ENCODE measurements around the gene LGALS4. TPM values are rescaled to one million over a fixed set of nuclear protein-coding genes. Genes with fewer than 3 reads are reported as not detected.
"Not testable (repeated sequence)": the region's sequence is repeated elsewhere in the genome, so short reads cannot be mapped to it uniquely, and the experiment has no call there.

Gene LGALS4
- total RNA-seq, 2 experiments from 2014 or later: 1.0 to 1.1 TPM

DNA sequence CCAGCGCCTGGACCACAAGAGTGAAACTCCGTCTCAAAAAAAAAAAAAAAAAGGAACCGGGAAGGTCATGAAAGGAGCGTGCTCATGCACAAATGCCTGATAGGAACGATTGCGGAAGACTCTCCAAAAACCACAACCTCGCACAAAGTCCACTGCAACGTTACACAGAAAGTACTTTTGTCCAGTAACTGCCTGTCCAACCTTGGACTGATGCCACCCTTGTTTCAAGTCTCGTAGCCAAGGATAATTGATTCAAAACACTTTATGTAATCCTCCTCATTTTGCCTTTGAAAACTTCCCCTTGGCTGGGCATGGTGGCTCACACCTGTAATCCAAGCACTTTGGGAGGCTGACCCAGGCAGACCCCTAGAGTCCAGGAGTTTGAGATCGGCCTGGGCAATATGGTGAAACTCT lies 53.1 kb downstream of the LGALS4 start:
- POLR2A ChIA-PET: no interaction called here
- TF ChIP-seq EZH2phosphoT487 (IDR thresholded peaks at IDR 0.05; ENCODE audit: borderline replicate concordance, low read depth, low read length): no peak
- no peak for TF ChIP-seq CTCF (conservative IDR thresholded peaks at IDR 0.05; ENCODE audit: low read length)
- intact Hi-C loops (cut with micrococcal nuclease; ENCODE audit: unreplicated experiment): no loop called here
- Histone ChIP-seq H3K27ac (ENCODE audit: low read depth, low read length, poor library complexity, severe bottlenecking) (no peak overlapping the region), H2AFZ (ENCODE audit: low read length) (no peak overlapping the region), H3K9me2 (ENCODE audit: insufficient read depth, low read length) (no peaks in the 10 kb centered on the region), H3K9me3 (ENCODE audit: low read length) (no peaks in the 10 kb centered on the region), H3K4me2 (ENCODE audit: low read length) (no peak overlapping the region), H3K36me3 (ENCODE audit: insufficient read depth, low read length) (no peaks in the 10 kb centered on the region), H3K79me2 (ENCODE audit: insufficient read depth, low read depth, low read length) (no peaks in the 10 kb centered on the region), H4K20me1 (ENCODE audit: insufficient read depth, low read length) (no peaks in the 10 kb centered on the region), H3K4me1 (ENCODE audit: insufficient read depth, low read length, poor library complexity, severe bottlenecking) (no peaks in the 10 kb centered on the region), H3K4me3 (ENCODE audit: low read depth, low read length, poor library complexity, severe bottlenecking) (no peak overlapping the region)
- no peak for DNase-seq (ENCODE audit: low spot score)
- BruUV-seq (replicated peaks): no TSS peak
- CTCF ChIA-PET (ENCODE audit: unreplicated experiment): no interaction called here

DNA sequence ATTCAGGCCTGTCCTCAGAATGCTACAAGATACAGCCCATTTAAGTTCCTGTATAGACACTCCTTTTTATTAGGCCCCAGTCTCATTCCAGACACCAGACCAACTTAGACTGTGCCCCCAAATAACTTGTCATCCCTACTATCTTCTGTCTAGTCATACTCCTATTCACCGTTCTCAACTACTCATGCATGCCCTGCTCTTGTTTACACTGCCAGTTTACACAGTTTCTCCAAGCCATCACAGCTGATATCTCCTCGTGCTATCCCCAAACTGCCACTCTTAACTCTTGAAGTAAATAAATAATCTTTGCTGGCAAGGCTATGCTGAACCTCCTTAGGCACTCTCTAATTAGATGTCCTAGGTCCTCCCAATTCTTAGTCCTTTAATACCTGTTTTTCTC lies 58.5 kb downstream of the LGALS4 start:
- CTCF ChIA-PET (ENCODE audit: unreplicated experiment); H3K9me2 ChIP-seq (ENCODE audit: insufficient read depth, low read length); H3K27ac ChIP-seq (ENCODE audit: low read depth, low read length, poor library complexity, severe bottlenecking); DNase-seq (ENCODE audit: low spot score); H3K79me2 ChIP-seq (ENCODE audit: insufficient read depth, low read depth, low read length); H3K4me2 ChIP-seq (ENCODE audit: low read length); H3K4me3 ChIP-seq (ENCODE audit: low read depth, low read length, poor library complexity, severe bottlenecking); H4K20me1 ChIP-seq (ENCODE audit: insufficient read depth, low read length); POLR2A ChIA-PET; H3K36me3 ChIP-seq (ENCODE audit: insufficient read depth, low read length); intact Hi-C loops (cut with micrococcal nuclease; ENCODE audit: unreplicated experiment); H3K9me3 ChIP-seq (ENCODE audit: low read length); H3K4me1 ChIP-seq (ENCODE audit: insufficient read depth, low read length, poor library complexity, severe bottlenecking); H2AFZ ChIP-seq (ENCODE audit: low read length); BruUV-seq (replicated peaks): not testable (repeated sequence)

- H2AFZ ChIP-seq (ENCODE audit: low read length); CTCF ChIA-PET (ENCODE audit: unreplicated experiment); H3K9me2 ChIP-seq (ENCODE audit: insufficient read depth, low read length); BruUV-seq (replicated peaks); H3K4me3 ChIP-seq (ENCODE audit: low read depth, low read length, poor library complexity, severe bottlenecking); H3K4me1 ChIP-seq (ENCODE audit: insufficient read depth, low read length, poor library complexity, severe bottlenecking); POLR2A ChIA-PET; H3K27ac ChIP-seq (ENCODE audit: low read depth, low read length, poor library complexity, severe bottlenecking); intact Hi-C loops (cut with micrococcal nuclease; ENCODE audit: unreplicated experiment); H3K36me3 ChIP-seq (ENCODE audit: insufficient read depth, low read length); H3K4me2 ChIP-seq (ENCODE audit: low read length); DNase-seq (ENCODE audit: low spot score); H3K9me3 ChIP-seq (ENCODE audit: low read length); H3K79me2 ChIP-seq (ENCODE audit: insufficient read depth, low read depth, low read length); H4K20me1 ChIP-seq (ENCODE audit: insufficient read depth, low read length): not testable (repeated sequence)
Observed at GRCh38 chr19:38753783-38754182, 59.0 kb downstream of the LGALS4 start.

Small RNAs within 50 kb of the gene (small RNA-seq; reads per million reads assigned to genes)
- gene RNU6-140P: not detected

Other genes with a start within 250 kb of the LGALS4 start
- gene MAP4K1, start 195.0 kb downstream of the LGALS4 start, total RNA-seq (2014; rRNA removed; shearing (Covaris generic)): 102 and 108 TPM in 2 replicates
- gene MAP4K1, start 195.0 kb downstream of the LGALS4 start, total RNA-seq (2022): 313 and 331 TPM in 2 replicates
- 321 and 325 TPM in 2 replicates for gene EIF3K, start 193.8 kb downstream of the LGALS4 start, total RNA-seq (2014; rRNA removed; shearing (Covaris generic))
- 353 and 364 TPM in 2 replicates for gene EIF3K, start 193.8 kb downstream of the LGALS4 start, total RNA-seq (2022)
- 86.8 and 96.9 TPM in 2 replicates for gene ACTN4, start 165.3 kb downstream of the LGALS4 start, total RNA-seq (2014; rRNA removed; shearing (Covaris generic))
- 147 and 178 TPM in 2 replicates for gene ACTN4, start 165.3 kb downstream of the LGALS4 start, total RNA-seq (2022)
- gene CAPN12, start 68.5 kb downstream of the LGALS4 start, total RNA-seq (2014; rRNA removed; shearing (Covaris generic)): 1.2 and 2.9 TPM in 2 replicates
- gene CAPN12, start 68.5 kb downstream of the LGALS4 start, total RNA-seq (2022): 2.6 and 3.7 TPM in 2 replicates
- gene LGALS7, start 39.4 kb downstream of the LGALS4 start, total RNA-seq (2014; rRNA removed; shearing (Covaris generic)): not detected in 2 replicates
- not detected in 2 replicates for gene LGALS7, start 39.4 kb downstream of the LGALS4 start, total RNA-seq (2022)
- gene LGALS7B, start 23.7 kb downstream of the LGALS4 start, total RNA-seq (2014; rRNA removed; shearing (Covaris generic)): not detected in 2 replicates
- gene LGALS7B, start 23.7 kb downstream of the LGALS4 start, total RNA-seq (2022): not detected in 2 replicates
- gene ECH1, start 18.8 kb upstream of the LGALS4 start, total RNA-seq (2014; rRNA removed; shearing (Covaris generic)): 68.8 and 70.9 TPM in 2 replicates
- gene ECH1, start 18.8 kb upstream of the LGALS4 start, total RNA-seq (2022): 124 and 134 TPM in 2 replicates
- gene HNRNPL, start 37.0 kb upstream of the LGALS4 start, total RNA-seq (2014; rRNA removed; shearing (Covaris generic)): 236 and 263 TPM in 2 replicates
- 655 and 706 TPM in 2 replicates for gene HNRNPL, start 37.0 kb upstream of the LGALS4 start, total RNA-seq (2022)
- 26.3 and 33.3 TPM in 2 replicates for gene RINL, start 65.3 kb upstream of the LGALS4 start, total RNA-seq (2014; rRNA removed; shearing (Covaris generic))
- gene RINL, start 65.3 kb upstream of the LGALS4 start, total RNA-seq (2022): 38.4 and 42.1 TPM in 2 replicates
- gene SIRT2, start 86.7 kb upstream of the LGALS4 start, total RNA-seq (2014; rRNA removed; shearing (Covaris generic)): 25.5 and 26.0 TPM in 2 replicates
- 30.0 and 32.1 TPM in 2 replicates for gene SIRT2, start 86.7 kb upstream of the LGALS4 start, total RNA-seq (2022)
- gene NFKBIB, start 87.0 kb upstream of the LGALS4 start, total RNA-seq (2014; rRNA removed; shearing (Covaris generic)): 16.0 and 20.4 TPM in 2 replicates
- 22.0 and 25.3 TPM in 2 replicates for gene NFKBIB, start 87.0 kb upstream of the LGALS4 start, total RNA-seq (2022)
- gene CCER2, start 99.2 kb upstream of the LGALS4 start, total RNA-seq (2014; rRNA removed; shearing (Covaris generic)): 1.5 and 7.0 TPM in 2 replicates
- 3.3 and 4.3 TPM in 2 replicates for gene CCER2, start 99.2 kb upstream of the LGALS4 start, total RNA-seq (2022)
- 29.5 and 37.7 TPM in 2 replicates for gene SARS2, start 117.8 kb upstream of the LGALS4 start, total RNA-seq (2014; rRNA removed; shearing (Covaris generic))
- 50.2 and 52.8 TPM in 2 replicates for gene SARS2, start 117.8 kb upstream of the LGALS4 start, total RNA-seq (2022)
- 74.6 TPM in 2 replicates for gene MRPS12, start 118.0 kb upstream of the LGALS4 start, total RNA-seq (2014; rRNA removed; shearing (Covaris generic))
- gene MRPS12, start 118.0 kb upstream of the LGALS4 start, total RNA-seq (2022): 55.5 and 63.5 TPM in 2 replicates
- gene FBXO17, start 162.8 kb upstream of the LGALS4 start, total RNA-seq (2014; rRNA removed; shearing (Covaris generic)): not detected in 2 replicates
- not detected in 2 replicates for gene FBXO17, start 162.8 kb upstream of the LGALS4 start, total RNA-seq (2022)
- gene FBXO27, start 219.6 kb upstream of the LGALS4 start, total RNA-seq (2014; rRNA removed; shearing (Covaris generic)): 1.0 TPM in 1 of 2 replicates, not detected in the other
- 9.6 and 10.5 TPM in 2 replicates for gene FBXO27, start 219.6 kb upstream of the LGALS4 start, total RNA-seq (2022)